ENCODE measurements around the gene MAP1A. TPM values are rescaled to one million over a fixed set of nuclear protein-coding genes. Genes with fewer than 3 reads are reported as not detected.
"Not testable (repeated sequence)": the region's sequence is repeated elsewhere in the genome, so short reads cannot be mapped to it uniquely, and the experiment has no call there.

MAP1A gene
- total RNA-seq, 1 experiment from 2014 or later, result 53.1 TPM

DNA sequence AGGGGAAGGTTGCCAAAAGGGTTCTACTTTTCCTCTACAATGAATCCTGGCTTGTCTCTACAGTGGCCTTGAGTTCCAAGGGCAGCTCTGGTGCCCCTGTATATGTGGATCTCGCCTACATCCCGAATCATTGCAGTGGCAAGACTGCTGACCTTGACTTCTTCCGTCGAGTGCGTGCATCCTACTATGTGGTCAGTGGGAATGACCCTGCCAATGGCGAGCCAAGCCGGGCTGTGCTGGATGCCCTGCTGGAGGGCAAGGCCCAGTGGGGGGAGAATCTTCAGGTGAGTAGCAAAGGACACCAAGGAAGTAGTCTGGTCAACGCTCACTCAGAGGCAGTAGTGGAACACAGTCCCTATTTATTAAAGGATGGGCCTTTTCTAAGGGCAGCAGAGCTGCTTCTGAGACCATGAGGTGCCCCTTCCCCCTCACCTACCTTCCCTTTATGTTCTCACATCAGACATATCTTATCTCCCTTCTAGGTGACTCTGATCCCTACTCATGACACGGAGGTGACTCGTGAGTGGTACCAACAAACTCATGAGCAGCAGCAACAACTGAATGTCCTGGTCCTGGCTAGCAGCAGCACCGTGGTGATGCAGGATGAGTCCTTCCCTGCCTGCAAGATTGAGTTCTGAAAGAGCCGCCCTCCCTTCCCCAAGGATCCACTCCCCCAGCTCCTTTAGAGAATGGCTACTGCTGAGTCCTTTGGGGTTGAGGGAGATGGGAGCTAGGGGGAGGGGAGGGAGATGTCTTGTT, 12.4 kb downstream of the MAP1A start:
- DNase-seq (ENCODE audit: low spot score), result no peak

- no peak for DNase-seq (ENCODE audit: low spot score)
Observed at GRCh38 chr15:43531018-43531670, 13.7 kb downstream of the MAP1A start.

- not testable (repeated sequence) for DNase-seq (ENCODE audit: low spot score)
Observed at GRCh38 chr15:43532826-43533225, 15.4 kb downstream of the MAP1A start.

DNA sequence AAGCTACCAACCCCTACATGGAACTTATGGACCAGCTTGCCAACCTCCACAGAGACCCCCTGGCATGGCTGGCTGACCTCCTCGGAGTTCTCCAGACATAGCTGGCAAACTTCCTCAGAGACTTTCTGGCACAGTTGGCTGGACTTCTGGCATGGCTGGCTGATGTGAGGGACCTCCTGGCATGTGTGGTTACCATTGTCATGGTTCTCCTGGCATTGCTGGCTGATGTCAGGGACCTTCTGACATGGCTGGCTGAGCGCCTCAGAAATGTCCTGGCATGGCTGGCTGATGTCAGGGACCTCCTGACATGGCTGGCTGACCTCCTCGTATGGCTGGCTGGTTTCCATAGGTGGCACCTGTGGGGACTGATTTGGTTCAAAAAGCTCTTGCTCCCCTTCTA, 17.5 kb downstream of the MAP1A start:
- DNase-seq (ENCODE audit: low spot score), result no peak

- DNase-seq (ENCODE audit: low spot score), result no peak
Observed at GRCh38 chr15:43538091-43538490, 20.7 kb downstream of the MAP1A start.

DNA sequence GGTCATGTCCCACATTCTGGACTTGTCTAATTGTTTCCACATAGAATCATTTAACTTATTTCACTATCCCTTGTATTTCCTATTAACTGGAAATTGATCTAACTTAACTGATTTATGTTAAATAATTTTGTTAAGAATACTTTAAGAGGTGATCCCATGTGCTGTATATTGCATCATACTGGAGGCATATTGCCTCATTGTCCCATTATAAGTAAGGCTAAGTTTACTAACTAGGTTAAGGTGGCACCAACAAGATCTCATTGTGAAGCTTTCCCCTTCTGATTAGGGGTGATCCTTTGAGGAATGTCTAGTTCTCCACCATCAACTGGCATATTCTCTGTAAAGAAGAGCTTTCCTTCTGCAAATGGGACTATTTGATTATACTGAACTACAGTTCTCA, 24.4 kb downstream of the MAP1A start:
- DNase-seq (ENCODE audit: low spot score), result no peak

GRCh38 chr15:43544266-43544665, 26.9 kb downstream of the MAP1A start:
- no peak for DNase-seq (ENCODE audit: low spot score)

DNA sequence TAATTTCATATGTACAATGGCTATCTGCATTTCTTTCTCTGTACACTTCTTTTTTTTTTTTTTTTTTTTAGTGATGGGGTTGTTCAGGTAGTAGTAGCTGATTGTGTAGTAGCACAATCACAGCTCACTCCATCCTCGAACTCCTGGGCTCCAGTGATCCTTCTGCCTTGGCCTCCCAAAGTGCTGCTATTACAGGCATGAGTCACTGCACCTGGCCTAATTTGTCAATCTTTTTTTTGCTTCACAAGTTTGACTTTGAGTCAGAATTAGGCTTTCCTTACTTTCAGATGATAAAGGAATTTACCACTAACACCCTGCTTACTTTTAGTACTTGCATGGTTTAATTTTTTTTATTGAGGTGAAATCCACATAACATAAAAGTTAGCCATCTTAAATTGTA, 28.0 kb downstream of the MAP1A start:
- no peak for DNase-seq (ENCODE audit: low spot score)

GRCh38 chr15:43547539-43547938, 30.1 kb downstream of the MAP1A start:
- no peak for DNase-seq (ENCODE audit: low spot score)

- no peak for DNase-seq (ENCODE audit: low spot score)
Observed at GRCh38 chr15:43550527-43551363, 33.3 kb downstream of the MAP1A start.

DNA sequence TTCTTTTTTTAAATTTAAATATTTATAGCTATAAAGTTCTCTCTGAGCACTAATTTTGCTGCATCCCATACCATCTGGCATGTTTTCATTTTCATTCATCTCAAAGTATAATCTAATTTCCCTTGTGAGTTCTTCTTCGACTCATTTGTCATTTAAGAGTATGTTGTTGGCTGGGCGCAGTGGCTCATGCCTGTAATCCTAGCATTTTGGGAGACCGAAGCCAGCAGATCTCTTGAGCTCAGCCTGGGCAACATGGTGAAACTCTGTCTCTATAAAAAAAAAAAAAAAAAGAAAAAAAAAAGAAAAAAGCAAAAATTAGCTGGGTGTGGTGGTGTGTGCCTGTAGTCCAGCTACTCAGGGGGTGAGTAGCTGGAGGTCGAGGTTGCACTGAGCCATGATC, 34.8 kb downstream of the MAP1A start:
- DNase-seq (ENCODE audit: low spot score), result no peak

- no peak for DNase-seq (ENCODE audit: low spot score)
Observed at GRCh38 chr15:43552986-43553385, 35.6 kb downstream of the MAP1A start.

- not testable (repeated sequence) for DNase-seq (ENCODE audit: low spot score)
Observed at GRCh38 chr15:43562753-43563152, 45.3 kb downstream of the MAP1A start.

DNA sequence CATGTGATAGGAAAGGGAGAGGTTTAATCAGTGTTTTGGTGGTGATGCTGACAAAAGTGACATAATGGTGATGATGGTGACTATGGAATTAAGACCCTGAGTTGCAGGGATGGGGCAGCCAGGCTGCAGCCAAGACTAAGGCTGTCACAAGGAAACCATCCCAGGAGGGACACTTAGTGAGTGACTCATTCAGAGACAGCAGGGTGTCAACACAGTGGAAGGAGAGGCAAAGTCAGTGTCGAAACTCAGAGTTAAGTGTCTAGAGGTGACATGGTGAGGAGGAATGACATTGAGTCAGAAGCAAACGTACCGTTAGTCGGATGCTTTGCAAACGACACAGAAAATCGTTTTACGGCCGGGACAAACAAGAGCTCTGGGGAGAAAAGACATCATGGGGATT, 46.4 kb downstream of the MAP1A start:
- not testable (repeated sequence) for DNase-seq (ENCODE audit: low spot score)

DNA sequence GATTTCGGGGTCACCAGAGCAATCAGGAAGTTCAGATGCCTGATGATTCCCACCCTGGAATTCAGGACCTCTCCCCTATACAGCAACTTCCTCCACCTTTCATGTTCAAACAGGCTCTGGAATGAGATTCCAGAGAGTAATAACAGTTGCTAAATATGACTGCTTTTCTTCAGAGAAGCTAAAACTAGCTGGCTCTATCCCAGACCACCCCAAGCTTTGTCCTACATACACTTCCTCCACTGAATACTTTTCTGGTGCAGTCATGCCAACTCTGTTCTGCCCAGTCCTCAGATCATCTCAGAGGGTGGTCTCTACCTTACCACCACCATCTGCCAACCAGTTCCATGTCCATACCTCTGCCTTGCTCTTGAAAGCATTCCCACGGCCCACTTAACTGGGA, 49.2 kb downstream of the MAP1A start:
- DNase-seq (ENCODE audit: low spot score), result not testable (repeated sequence)

GRCh38 chr15:43574607-43575006, 57.2 kb downstream of the MAP1A start:
- not testable (repeated sequence) for DNase-seq (ENCODE audit: low spot score)

Other genes starting within 250 kb of the MAP1A start
- not detected in 2 replicates for gene TGM7, start 215.4 kb upstream of the MAP1A start, total RNA-seq (2014; rRNA removed; shearing (Covaris generic))
- 10.2 and 17.7 TPM in 2 replicates for gene LCMT2, start 187.0 kb upstream of the MAP1A start, total RNA-seq (2014; rRNA removed; shearing (Covaris generic))
- 3.4 and 6.6 TPM in 2 replicates for gene ZSCAN29, start 146.6 kb upstream of the MAP1A start, total RNA-seq (2014; rRNA removed; shearing (Covaris generic))
- 9.0 and 11.2 TPM in 2 replicates for gene TUBGCP4, start 146.5 kb upstream of the MAP1A start, total RNA-seq (2014; rRNA removed; shearing (Covaris generic))
- 42.3 and 43.7 TPM in 2 replicates for gene TP53BP1, start 24.5 kb upstream of the MAP1A start, total RNA-seq (2014; rRNA removed; shearing (Covaris generic))
- 5.5 and 11.8 TPM in 2 replicates for gene PPIP5K1, start 72.6 kb downstream of the MAP1A start, total RNA-seq (2014; rRNA removed; shearing (Covaris generic))
- gene CKMT1B, start 76.4 kb downstream of the MAP1A start, total RNA-seq (2014; rRNA removed; shearing (Covaris generic)), result not detected in 2 replicates
- not detected in 2 replicates for gene STRC, start 101.2 kb downstream of the MAP1A start, total RNA-seq (2014; rRNA removed; shearing (Covaris generic))
- 0.47 and 0.60 TPM in 2 replicates for gene CATSPER2, start 131.2 kb downstream of the MAP1A start, total RNA-seq (2014; rRNA removed; shearing (Covaris generic))
- not detected in 2 replicates for gene CKMT1A, start 176.3 kb downstream of the MAP1A start, total RNA-seq (2014; rRNA removed; shearing (Covaris generic))
- 187 and 217 TPM in 2 replicates for gene PDIA3, start 228.8 kb downstream of the MAP1A start, total RNA-seq (2014; rRNA removed; shearing (Covaris generic))

Measured in A172 (cell line).